HUES48 (cell line): ENCODE measurements around the gene FRMD4A.

Source experiments
- H3K27ac ChIP-seq: one replicate; pipeline ENCODE4 v1.7.0; 2013; ENCODE audit warnings: low read depth, low read length, inconsistent platforms
- H3K27me3 ChIP-seq: 2 replicates; pipeline ENCODE4 v1.6.1; 2013; ENCODE audit warnings: mild to moderate bottlenecking, low read length; ENCODE audit not compliant: control insufficient read depth, insufficient read depth
- H3K36me3 ChIP-seq: 2 replicates; pipeline ENCODE4 v1.6.1; 2013; ENCODE audit warnings: low read length; ENCODE audit not compliant: control insufficient read depth, insufficient read depth
- H3K4me1 ChIP-seq: 2 replicates; pipeline ENCODE4 v1.6.1; 2013; ENCODE audit warnings: mild to moderate bottlenecking, low read length; ENCODE audit not compliant: control insufficient read depth, insufficient read depth
- H3K4me3 ChIP-seq: 2 replicates; pipeline ENCODE4 v1.5.1; 2013; ENCODE audit warnings: mild to moderate bottlenecking, low read depth, low read length
- H3K9ac ChIP-seq: 2 replicates; pipeline ENCODE4 v1.6.1; 2013; ENCODE audit warnings: mild to moderate bottlenecking, low read depth, low read length, moderate library complexity
- H3K9me3 ChIP-seq: 2 replicates; pipeline ENCODE4 v1.6.1; 2013; ENCODE audit warnings: low read length; ENCODE audit not compliant: control insufficient read depth, insufficient read depth

The FRMD4A gene

GRCh38 chr10:14172336-14172950 is 158.3 kb downstream of the FRMD4A start:
- Histone ChIP-seq H3K4me3 (no peak overlapping the region), H3K27ac (no peak overlapping the region), H3K36me3 (no peaks in the 10 kb centered on the region), H3K9me3 (no peaks in the 10 kb centered on the region), H3K27me3 (peaks cover 34% of the 10 kb centered on the region), H3K9ac (no peak overlapping the region), H3K4me1 (peaks cover 7% of the 10 kb centered on the region)

- H3K27me3 ChIP-seq, result peaks cover 34% of the 10 kb centered on the region
- H3K9ac ChIP-seq, result no peak overlapping the region
- peaks cover 7% of the 10 kb centered on the region for H3K4me1 ChIP-seq
- H3K36me3 ChIP-seq, result no peaks in the 10 kb centered on the region
- no peaks in the 10 kb centered on the region for H3K9me3 ChIP-seq
- H3K27ac ChIP-seq, result no peak overlapping the region
- H3K4me3 ChIP-seq, result no peak overlapping the region
Observed at GRCh38 chr10:14171336-14171735, 159.4 kb downstream of the FRMD4A start.

- no peaks in the 10 kb centered on the region for H3K36me3 ChIP-seq
- no peaks in the 10 kb centered on the region for H3K9me3 ChIP-seq
- no peak overlapping the region for H3K9ac ChIP-seq
- H3K27me3 ChIP-seq, result no peaks in the 10 kb centered on the region
- H3K27ac ChIP-seq, result no peak overlapping the region
- peaks cover 19% of the 10 kb centered on the region for H3K4me1 ChIP-seq
- no peak overlapping the region for H3K4me3 ChIP-seq
Observed at GRCh38 chr10:14163377-14164086, 167.2 kb downstream of the FRMD4A start.

- Histone ChIP-seq H3K4me3 (no peak overlapping the region), H3K27ac (no peak overlapping the region), H3K9me3 (no peaks in the 10 kb centered on the region), H3K36me3 (no peaks in the 10 kb centered on the region), H3K27me3 (no peaks in the 10 kb centered on the region), H3K4me1 (peaks cover 19% of the 10 kb centered on the region), H3K9ac (no peak overlapping the region)
Observed at GRCh38 chr10:14162629-14163344, 167.9 kb downstream of the FRMD4A start.

GRCh38 chr10:14162061-14162460 is 168.7 kb downstream of the FRMD4A start:
- peaks cover 19% of the 10 kb centered on the region for H3K4me1 ChIP-seq
- no peak overlapping the region for H3K9ac ChIP-seq
- no peak overlapping the region for H3K27ac ChIP-seq
- H3K36me3 ChIP-seq, result no peaks in the 10 kb centered on the region
- H3K4me3 ChIP-seq, result no peak overlapping the region
- H3K9me3 ChIP-seq, result no peaks in the 10 kb centered on the region
- no peaks in the 10 kb centered on the region for H3K27me3 ChIP-seq

- H3K36me3 ChIP-seq, result no peaks in the 10 kb centered on the region
- H3K4me3 ChIP-seq, result no peak overlapping the region
- no peaks in the 10 kb centered on the region for H3K9me3 ChIP-seq
- no peaks in the 10 kb centered on the region for H3K27me3 ChIP-seq
- H3K9ac ChIP-seq, result no peak overlapping the region
- H3K4me1 ChIP-seq, result peaks cover 19% of the 10 kb centered on the region
- H3K27ac ChIP-seq, result no peak overlapping the region
Observed at GRCh38 chr10:14160299-14160698, 170.4 kb downstream of the FRMD4A start.

- Histone ChIP-seq H3K4me3 (no peak overlapping the region), H3K27me3 (no peaks in the 10 kb centered on the region), H3K36me3 (no peaks in the 10 kb centered on the region), H3K9me3 (no peaks in the 10 kb centered on the region), H3K27ac (no peak overlapping the region), H3K9ac (no peak overlapping the region), H3K4me1 (peaks cover 14% of the 10 kb centered on the region)
Observed at GRCh38 chr10:14158575-14158974, 172.1 kb downstream of the FRMD4A start.

- Histone ChIP-seq H3K4me1 (no peaks in the 10 kb centered on the region), H3K27me3 (no peaks in the 10 kb centered on the region), H3K9ac (no peak overlapping the region), H3K36me3 (no peaks in the 10 kb centered on the region), H3K27ac (no peak overlapping the region), H3K4me3 (no peak overlapping the region), H3K9me3 (no peaks in the 10 kb centered on the region)
Observed at GRCh38 chr10:14156104-14156503, 174.6 kb downstream of the FRMD4A start.

GRCh38 chr10:14153570-14154055 is 177.1 kb downstream of the FRMD4A start:
- Histone ChIP-seq H3K4me1 (no peaks in the 10 kb centered on the region), H3K4me3 (no peak overlapping the region), H3K36me3 (no peaks in the 10 kb centered on the region), H3K9ac (no peak overlapping the region), H3K27me3 (no peaks in the 10 kb centered on the region), H3K27ac (no peak overlapping the region), H3K9me3 (no peaks in the 10 kb centered on the region)

- no peaks in the 10 kb centered on the region for H3K27me3 ChIP-seq
Observed at GRCh38 chr10:14151571-14151970, 179.2 kb downstream of the FRMD4A start.

GRCh38 chr10:14150526-14150925 is 180.2 kb downstream of the FRMD4A start:
- Histone ChIP-seq H3K27ac (no peak overlapping the region), H3K4me1 (no peaks in the 10 kb centered on the region), H3K4me3 (no peak overlapping the region), H3K36me3 (no peaks in the 10 kb centered on the region), H3K27me3 (no peaks in the 10 kb centered on the region), H3K9ac (no peak overlapping the region), H3K9me3 (no peaks in the 10 kb centered on the region)

More at GRCh38 chr10:14151571-14151970, 179.2 kb downstream of the FRMD4A start:
- H3K9ac ChIP-seq, result no peak overlapping the region
- H3K9me3 ChIP-seq, result no peaks in the 10 kb centered on the region
- H3K4me1 ChIP-seq, result no peaks in the 10 kb centered on the region
- no peaks in the 10 kb centered on the region for H3K36me3 ChIP-seq
- H3K4me3 ChIP-seq, result no peak overlapping the region
- no peak overlapping the region for H3K27ac ChIP-seq
